ENCODE results near the gene MAP4.

GRCh38 chr3:47885168-47885567, 131.0 kb downstream of the MAP4 start:
- TF ChIP-seq ARNTL (CRISPR knock-in tag; IDR thresholded peaks at IDR 0.05; ENCODE audit: borderline replicate concordance, low read depth) (no peak), OSR1 (CRISPR knock-in tag; IDR thresholded peaks at IDR 0.05) (no peak), TSHZ2 (CRISPR knock-in tag; IDR thresholded peaks at IDR 0.05) (no peak), RARB (CRISPR knock-in tag; IDR thresholded peaks at IDR 0.05) (no peak), ZNF565 (CRISPR knock-in tag; conservative IDR thresholded peaks at IDR 0.05; ENCODE audit: low read depth) (no peak), ZNF70 (CRISPR knock-in tag; IDR thresholded peaks at IDR 0.05) (no peak), CREB5 (CRISPR knock-in tag; IDR thresholded peaks at IDR 0.05; ENCODE audit: low read depth) (no peak), PPARA (CRISPR knock-in tag; IDR thresholded peaks at IDR 0.05; ENCODE audit: borderline replicate concordance) (no peak), PATZ1 (CRISPR knock-in tag; IDR thresholded peaks at IDR 0.05; ENCODE audit: borderline replicate concordance) (no peak), GLIS3 (CRISPR knock-in tag; IDR thresholded peaks at IDR 0.05) (no peak)
- TF ChIP-seq, protein P1, sequence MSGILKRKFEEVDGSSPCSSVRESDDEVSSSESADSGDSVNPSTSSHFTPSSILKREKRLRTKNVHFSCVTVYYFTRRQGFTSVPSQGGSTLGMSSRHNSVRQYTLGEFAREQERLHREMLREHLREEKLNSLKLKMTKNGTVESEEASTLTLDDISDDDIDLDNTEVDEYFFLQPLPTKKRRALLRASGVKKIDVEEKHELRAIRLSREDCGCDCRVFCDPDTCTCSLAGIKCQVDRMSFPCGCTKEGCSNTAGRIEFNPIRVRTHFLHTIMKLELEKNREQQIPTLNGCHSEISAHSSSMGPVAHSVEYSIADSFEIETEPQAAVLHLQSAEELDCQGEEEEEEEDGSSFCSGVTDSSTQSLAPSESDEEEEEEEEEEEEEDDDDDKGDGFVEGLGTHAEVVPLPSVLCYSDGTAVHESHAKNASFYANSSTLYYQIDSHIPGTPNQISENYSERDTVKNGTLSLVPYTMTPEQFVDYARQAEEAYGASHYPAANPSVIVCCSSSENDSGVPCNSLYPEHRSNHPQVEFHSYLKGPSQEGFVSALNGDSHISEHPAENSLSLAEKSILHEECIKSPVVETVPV (CRISPR knock-in tag; IDR thresholded peaks at IDR 0.05), result no peak
